HAP-1 (cell line): Measurements from ENCODE around the gene ITCH.
"Not testable (repeated sequence)": the region's sequence is repeated elsewhere in the genome, so short reads cannot be mapped to it uniquely, and the experiment has no call there.

ENCODE experiments used
- DNase-seq, 2 experiments: peaks; one replicate each; pipeline ENCODE4 v3.0.0-alpha.2; 2016 to 2020; ENCODE audit warnings: low spot score in 2 of 2
- H3K27me3 ChIP-seq: fragments of 250-450 bp; sonication (Bioruptor Pico); 2 replicates; pipeline ENCODE4 v1.5.1; 2020; ENCODE audit warnings: low read depth, mild to moderate bottlenecking, moderate library complexity
- H3K36me3 ChIP-seq: fragments of 250-450 bp; sonication (Bioruptor Pico); replicated peaks from 2 replicates; pipeline ENCODE4 v1.5.1; 2020; ENCODE audit warnings: mild to moderate bottlenecking
- H3K4me1 ChIP-seq: fragments of 250-450 bp; sonication (Bioruptor Pico); 2 replicates; pipeline ENCODE4 v1.5.1; 2020; ENCODE audit warnings: mild to moderate bottlenecking
- H3K4me3 ChIP-seq: fragments of 250-450 bp; sonication (Bioruptor Pico); 2 replicates; pipeline ENCODE4 v1.5.1; 2020; ENCODE audit warnings: mild to moderate bottlenecking, moderate library complexity
- H3K9me3 ChIP-seq: fragments of 250-450 bp; sonication (Bioruptor Pico); 2 replicates; pipeline ENCODE4 v1.5.1; 2020; ENCODE audit warnings: mild to moderate bottlenecking, moderate library complexity
- in situ Hi-C: fragments of 300-500 bp; cut with MboI; formaldehyde crosslinking; loops from 3 replicates; pipeline ENCODE4 v1.14.3; 2020; ENCODE audit warnings: low sequenced_read_pairs, inconsistent platforms, mixed read lengths

The ITCH gene

GRCh38 chr20:34512955-34513419 lies 149.9 kb downstream of the ITCH start:
- no peak for DNase-seq
- in situ Hi-C loops = no loop called here
- Histone ChIP-seq H3K36me3 (peaks cover 17% of the 10 kb centered on the region), H3K4me3 (no peak overlapping the region), H3K27me3 (no peaks in the 10 kb centered on the region), H3K9me3 (no peaks in the 10 kb centered on the region), H3K4me1 (peaks cover 11% of the 10 kb centered on the region; the same call in 1 of the 2 replicates)

DNA sequence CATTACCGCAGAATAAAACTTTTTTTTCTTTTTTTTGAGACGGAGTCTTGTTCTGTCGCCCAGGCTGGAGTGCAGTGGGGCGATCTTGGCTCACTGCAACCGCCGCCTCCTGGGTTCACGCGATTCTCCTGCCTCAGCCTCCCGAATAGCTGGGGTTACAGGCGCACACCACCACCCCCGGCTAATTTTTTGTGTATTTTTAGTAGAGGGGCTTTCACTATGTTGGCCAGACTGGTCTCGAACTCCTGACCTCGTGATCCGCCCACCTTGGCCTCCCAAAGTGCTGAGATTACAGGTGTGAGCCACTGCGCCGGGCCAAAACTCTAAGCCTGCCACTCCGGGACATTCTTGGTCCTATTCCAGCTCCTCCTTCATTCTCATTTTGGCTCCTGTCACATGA lies 151.0 kb downstream of the ITCH start:
- H3K4me3 ChIP-seq, H3K27me3 ChIP-seq, DNase-seq, H3K36me3 ChIP-seq, in situ Hi-C loops, H3K9me3 ChIP-seq: not testable (repeated sequence)
- peaks cover 11% of the 10 kb centered on the region; the same call in 1 of the 2 replicates for H3K4me1 ChIP-seq

GRCh38 chr20:34514897-34515483 lies 151.9 kb downstream of the ITCH start:
- in situ Hi-C loops = loop anchor here (5.0 kb wide), 1 partner anchor 213 kb away; the partner anchor contains the start of gene AHCY
- no peaks in the 10 kb centered on the region for H3K9me3 ChIP-seq
- DNase-seq = peak in 1 of 2 experiments; percentile 4
- H3K36me3 ChIP-seq = peaks cover 9% of the 10 kb centered on the region; the same call in 1 of the 2 replicates
- peak overlapping the region; percentile 96 for H3K4me3 ChIP-seq
- H3K27me3 ChIP-seq = no peaks in the 10 kb centered on the region
- peaks cover 11% of the 10 kb centered on the region; the same call in 1 of the 2 replicates for H3K4me1 ChIP-seq

DNA sequence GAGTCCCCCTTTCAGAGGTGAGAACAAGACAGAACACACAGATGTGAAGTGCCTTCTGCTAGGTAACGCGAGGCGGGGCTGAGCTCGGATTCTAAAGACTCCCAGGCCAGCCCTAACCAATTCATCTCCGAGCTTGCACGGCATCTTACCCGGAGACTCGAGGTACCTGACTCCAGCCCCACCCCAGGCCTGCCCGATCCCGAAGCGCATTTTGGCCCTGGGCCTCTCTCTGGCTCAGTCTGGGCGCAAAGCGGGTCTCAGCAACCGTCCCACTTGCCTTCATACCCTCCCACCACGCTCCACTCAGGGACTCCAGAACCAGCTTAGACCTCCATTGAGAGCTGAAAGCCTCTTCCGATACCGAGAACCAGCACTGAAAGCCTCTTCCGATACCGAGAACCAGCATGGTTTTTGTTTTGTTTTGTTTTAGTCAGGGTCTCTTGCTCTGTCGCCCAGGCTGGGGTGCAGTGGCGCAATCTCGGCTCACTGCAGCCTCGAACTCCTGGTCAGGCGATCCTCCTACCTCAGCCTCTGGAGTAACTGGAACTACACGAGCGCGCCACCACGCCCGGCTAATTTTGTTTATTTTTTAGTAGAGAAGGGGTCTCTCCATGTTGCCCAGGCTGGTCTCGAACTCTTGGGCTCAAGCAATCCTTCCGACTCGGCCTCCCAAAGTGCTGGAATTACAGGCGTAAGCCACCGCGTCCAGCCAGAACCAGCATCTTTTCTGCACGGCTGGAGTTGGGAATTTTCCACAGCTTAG lies 152.6 kb downstream of the ITCH start:
- peak; percentile 49 to 87 for DNase-seq
- no peaks in the 10 kb centered on the region for H3K9me3 ChIP-seq
- in situ Hi-C loops = loop anchor here (5.0 kb wide), 1 partner anchor 213 kb away; the partner anchor contains the start of gene AHCY
- H3K4me3 ChIP-seq = peak overlapping the region; percentile 96
- H3K36me3 ChIP-seq = peaks cover 12% of the 10 kb centered on the region; the same call in 1 of the 2 replicates
- no peaks in the 10 kb centered on the region for H3K27me3 ChIP-seq
- peaks cover 11% of the 10 kb centered on the region for H3K4me1 ChIP-seq

DNA sequence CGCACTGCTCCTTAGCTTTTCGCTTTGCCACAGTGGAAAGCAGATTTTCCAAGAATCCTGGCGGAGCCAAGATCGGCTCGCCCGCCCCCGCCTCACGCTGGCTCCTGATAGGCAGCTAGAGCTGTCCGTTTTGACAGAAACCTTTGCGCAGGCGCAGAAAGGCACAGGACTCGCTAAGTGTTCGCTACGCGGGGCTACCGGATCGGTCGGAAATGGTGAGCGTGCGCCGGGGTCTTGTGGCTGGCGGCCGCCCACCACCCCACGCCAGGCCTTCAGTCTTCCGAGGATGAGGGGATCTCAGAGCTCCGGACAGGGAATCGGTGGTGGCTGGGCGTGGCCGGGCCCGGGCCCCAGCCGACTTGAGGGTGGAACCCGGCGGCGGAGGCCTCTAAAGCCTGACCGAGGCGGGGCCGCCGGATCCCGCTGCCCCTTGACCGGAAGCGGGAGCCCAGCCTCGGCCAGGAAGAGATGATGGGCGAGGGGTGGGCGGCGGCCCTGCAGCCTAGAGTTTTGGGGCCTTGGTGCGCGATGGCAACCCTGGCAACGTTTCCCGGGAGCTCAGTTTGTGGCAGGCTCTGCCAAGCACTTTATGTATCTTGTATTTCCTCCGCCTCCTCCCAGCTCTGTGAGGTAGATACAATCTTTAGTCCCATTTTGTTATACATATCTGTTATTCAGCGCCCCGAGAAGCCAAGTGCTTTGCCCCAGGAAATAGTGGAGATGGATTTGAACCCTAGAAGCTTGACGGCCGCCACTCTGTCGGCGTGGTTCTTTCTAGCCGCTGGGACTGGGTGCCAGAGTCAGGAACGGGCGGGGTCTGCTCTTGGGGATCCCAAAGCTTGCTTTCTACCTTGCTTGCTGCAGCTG lies 153.4 kb downstream of the ITCH start, which contains the start of gene DYNLRB1:
TSS of gene DYNLRB1 (plus strand) at position 176 of the 867 bp plus-strand sequence. CDS start at position 213, 37 bp downstream.
- H3K4me1 ChIP-seq = peaks cover 11% of the 10 kb centered on the region
- H3K27me3 ChIP-seq = no peaks in the 10 kb centered on the region
- peaks cover 12% of the 10 kb centered on the region; the same call in 1 of the 2 replicates for H3K36me3 ChIP-seq
- in situ Hi-C loops = loop anchor here (5.0 kb wide), 1 partner anchor 214 kb away; the partner anchor contains the start of gene AHCY
- peak within 1 kb of the TSS; percentile 96 for H3K4me3 ChIP-seq
- no peaks in the 10 kb centered on the region for H3K9me3 ChIP-seq
- peak; percentile 91 to 99 for DNase-seq

GRCh38 chr20:34517114-34517505 lies 154.0 kb downstream of the ITCH start:
- H3K4me3 ChIP-seq = peak overlapping the region; percentile 96
- no peaks in the 10 kb centered on the region for H3K9me3 ChIP-seq
- H3K36me3 ChIP-seq = peaks cover 12% of the 10 kb centered on the region; the same call in 1 of the 2 replicates
- H3K4me1 ChIP-seq = peaks cover 11% of the 10 kb centered on the region
- in situ Hi-C loops = loop anchor here (5.0 kb wide), 1 partner anchor 215 kb away; the partner anchor contains the start of gene AHCY
- no peak for DNase-seq
- no peaks in the 10 kb centered on the region for H3K27me3 ChIP-seq

DNA sequence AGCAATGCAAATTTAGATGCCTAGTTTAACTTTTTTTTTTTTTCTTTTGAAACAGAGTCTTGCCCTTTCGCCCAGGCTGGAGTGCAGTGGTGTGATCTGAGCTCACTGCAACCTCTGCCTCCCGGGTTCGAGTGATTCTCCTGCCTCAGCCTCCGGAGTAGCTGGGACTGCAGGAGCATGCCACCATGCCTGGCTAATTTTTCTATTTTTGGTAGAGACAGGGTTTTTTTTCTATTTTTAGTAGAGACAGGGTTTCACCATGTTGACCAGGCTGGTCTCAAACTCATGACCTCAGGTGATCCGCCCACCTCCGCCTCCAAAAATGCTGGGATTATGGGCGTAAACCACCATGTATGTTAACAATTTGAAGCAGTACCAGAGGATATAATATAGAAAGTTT lies 155.8 kb downstream of the ITCH start:
- H3K4me3 ChIP-seq, H3K27me3 ChIP-seq, H3K9me3 ChIP-seq, DNase-seq: not testable (repeated sequence)
- Histone ChIP-seq H3K4me1 (peaks cover 11% of the 10 kb centered on the region), H3K36me3 (peaks cover 20% of the 10 kb centered on the region)
- in situ Hi-C loops = loop anchor here (5.0 kb wide), 1 partner anchor 217 kb away; the partner anchor contains the start of gene AHCY

- in situ Hi-C loops = loop anchor here (5.0 kb wide), 1 partner anchor 218 kb away; the partner anchor contains the start of gene AHCY
- not testable (repeated sequence) for H3K9me3 ChIP-seq, DNase-seq, H3K4me1 ChIP-seq, H3K27me3 ChIP-seq, H3K4me3 ChIP-seq
- H3K36me3 ChIP-seq = peaks cover 20% of the 10 kb centered on the region
Observed at GRCh38 chr20:34519841-34520240, 156.8 kb downstream of the ITCH start.

DNA sequence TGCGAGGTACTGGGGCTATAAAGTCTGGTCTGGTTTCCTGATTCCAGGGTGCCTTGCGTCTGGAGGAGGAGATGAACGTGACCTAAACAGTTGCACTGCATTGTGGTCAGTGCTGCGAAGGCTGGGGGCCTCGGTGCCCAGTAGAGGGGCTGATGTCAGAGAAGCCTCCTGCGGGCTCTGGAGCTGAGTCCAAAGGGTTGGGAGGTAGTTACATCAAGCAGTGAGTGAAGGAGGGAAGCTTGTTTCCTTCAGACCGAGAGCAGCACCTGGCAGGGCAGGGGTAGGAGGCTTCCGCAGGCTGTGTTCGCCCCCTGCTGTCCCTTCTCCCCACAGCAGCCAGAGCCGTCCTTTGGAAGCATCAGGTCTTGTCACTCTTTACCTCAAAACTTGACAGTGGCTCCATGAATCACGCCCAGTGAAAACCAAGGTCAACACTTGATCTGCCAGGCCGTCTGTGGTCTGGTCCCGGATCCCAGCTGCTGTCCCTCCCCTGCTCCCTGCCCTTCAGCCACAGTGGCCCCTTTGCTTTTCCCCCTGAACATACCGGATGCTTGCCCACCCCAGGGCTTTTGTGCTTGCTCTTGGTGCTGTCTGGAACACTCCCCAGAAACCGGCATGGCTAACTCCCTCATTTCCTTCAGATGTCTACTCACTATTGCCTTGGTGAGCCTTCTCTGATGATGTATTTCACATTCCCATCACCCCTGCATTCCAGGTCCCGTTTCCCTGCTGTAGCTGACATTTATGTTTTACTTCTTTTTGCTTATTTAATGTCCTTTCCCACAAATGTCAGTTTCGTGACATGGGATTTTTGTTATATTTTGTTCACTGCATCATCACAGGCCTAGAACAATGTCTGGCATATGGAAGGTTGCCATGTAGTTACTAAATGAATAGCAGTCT lies 160.1 kb downstream of the ITCH start:
- Histone ChIP-seq H3K36me3 (peaks cover 41% of the 10 kb centered on the region), H3K27me3 (no peaks in the 10 kb centered on the region), H3K4me1 (no peaks in the 10 kb centered on the region; the same call in 1 of the 2 replicates), H3K4me3 (no peak overlapping the region), H3K9me3 (no peaks in the 10 kb centered on the region)
- in situ Hi-C loops = no loop called here
- DNase-seq = peak; percentile 34 to 79

GRCh38 chr20:34524426-34524825 lies 161.4 kb downstream of the ITCH start:
- Histone ChIP-seq H3K36me3 (peaks cover 46% of the 10 kb centered on the region), H3K9me3 (no peaks in the 10 kb centered on the region), H3K4me1 (no peaks in the 10 kb centered on the region; the same call in 1 of the 2 replicates), H3K27me3 (no peaks in the 10 kb centered on the region), H3K4me3 (no peak overlapping the region)
- in situ Hi-C loops = no loop called here
- DNase-seq = no peak

- Histone ChIP-seq H3K36me3 (peaks cover 49% of the 10 kb centered on the region), H3K4me3 (no peak overlapping the region), H3K9me3 (no peaks in the 10 kb centered on the region), H3K27me3 (no peaks in the 10 kb centered on the region), H3K4me1 (no peaks in the 10 kb centered on the region)
- in situ Hi-C loops = no loop called here
- DNase-seq = no peak
Observed at GRCh38 chr20:34525342-34525708, 162.3 kb downstream of the ITCH start.

DNA sequence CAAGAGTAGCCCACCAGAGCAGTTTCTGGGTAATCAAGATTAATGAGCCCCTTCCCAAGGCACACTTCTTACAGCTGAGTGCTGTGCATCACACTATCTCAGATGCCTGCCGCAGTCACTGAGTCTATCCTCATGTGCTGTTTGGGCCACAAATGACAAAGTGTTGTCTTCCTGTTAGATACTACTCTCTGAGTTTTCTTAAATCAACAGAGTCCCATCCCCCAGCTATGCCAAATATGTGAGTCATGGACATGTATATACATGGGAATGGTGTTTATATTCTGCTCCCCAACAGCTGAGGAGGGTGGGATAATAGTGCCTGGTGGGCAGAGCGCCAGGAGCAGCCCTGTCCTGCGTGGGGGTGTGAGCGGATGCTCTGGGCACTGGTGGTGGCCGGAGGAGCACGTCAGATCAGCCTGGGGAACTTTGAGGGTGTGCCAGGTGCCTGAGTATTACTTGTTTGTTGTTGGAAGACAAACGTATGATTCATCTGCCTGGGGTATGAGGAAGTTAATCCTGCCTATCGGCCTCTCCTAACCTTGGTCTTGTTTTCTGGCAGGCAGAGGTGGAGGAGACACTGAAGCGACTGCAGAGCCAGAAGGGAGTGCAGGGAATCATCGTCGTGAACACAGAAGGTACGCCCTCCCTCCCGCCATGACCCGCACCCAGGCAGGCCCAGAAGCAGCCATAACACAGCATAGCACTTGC lies 162.8 kb downstream of the ITCH start:
- H3K36me3 ChIP-seq = peaks cover 48% of the 10 kb centered on the region
- in situ Hi-C loops = no loop called here
- DNase-seq = no peak
- no peaks in the 10 kb centered on the region for H3K27me3 ChIP-seq
- no peaks in the 10 kb centered on the region for H3K9me3 ChIP-seq
- H3K4me1 ChIP-seq = no peaks in the 10 kb centered on the region
- no peak overlapping the region for H3K4me3 ChIP-seq
